Activated CD4-positive, alpha-beta T cell treated with anti-CD3 and anti-CD28 coated beads, Interleukin-10, Interleukin-2, amounts not matched to agents 100 ng/mL and 50 ng/mL, durations not matched to agents 16 hours and 8 hours (primary cell): ENCODE results near the gene SMARCA2.
A peak's percentile ranks its signal among the peaks of the same experiment; 100 is the strongest.

Experiments
- DNase-seq: peaks from one replicate; pipeline ENCODE4 v3.0.0-alpha.2; 2020

Gene SMARCA2

GRCh38 chr9:2227144-2227867, 212.2 kb downstream of the SMARCA2 start:
- DNase-seq, result no peak

GRCh38 chr9:2228132-2228531, 213.0 kb downstream of the SMARCA2 start:
- peak; percentile 27 for DNase-seq

- DNase-seq, result no peak
Measured at GRCh38 chr9:2228641-2229040, 213.5 kb downstream of the SMARCA2 start.

- no peak for DNase-seq
Measured at GRCh38 chr9:2229109-2229721, 214.1 kb downstream of the SMARCA2 start.

- DNase-seq, result no peak
Measured at GRCh38 chr9:2230362-2230761, 215.2 kb downstream of the SMARCA2 start.

GRCh38 chr9:2231101-2231500, 216.0 kb downstream of the SMARCA2 start:
- no peak for DNase-seq

- no peak for DNase-seq
Measured at GRCh38 chr9:2231829-2232228, 216.7 kb downstream of the SMARCA2 start.

- no peak for DNase-seq
Measured at GRCh38 chr9:2233274-2233673, 218.1 kb downstream of the SMARCA2 start.

GRCh38 chr9:2234371-2234893, 219.3 kb downstream of the SMARCA2 start:
- DNase-seq, result no peak

- no peak for DNase-seq
Measured at GRCh38 chr9:2235623-2236022, 220.5 kb downstream of the SMARCA2 start.

GRCh38 chr9:2236850-2237249, 221.7 kb downstream of the SMARCA2 start:
- no peak for DNase-seq

GRCh38 chr9:2241461-2241835, 226.3 kb downstream of the SMARCA2 start:
- DNase-seq, result no peak

GRCh38 chr9:2241836-2242741, 226.9 kb downstream of the SMARCA2 start:
- peak; percentile 63 for DNase-seq

- DNase-seq, result no peak
Measured at GRCh38 chr9:2242831-2243330, 227.7 kb downstream of the SMARCA2 start.
